Tibial nerve (tissue), 4 donors: ENCODE results near the gene LRSAM1. TPM values are rescaled to one million over a fixed set of nuclear protein-coding genes. Genes with fewer than 3 reads are reported as not detected.

Experiments
- DNase-seq, 2 donors: peaks; one replicate each; pipeline ENCODE4 v3.0.0-alpha.2; 2019; ENCODE audit warnings: low spot score in 2 of 2
- H3K27ac ChIP-seq, 4 donors: fragments of 200-600 bp; sonication (generic) in 3 of 4; one replicate each; pipeline ENCODE4 v1.5.1; 2017 to 2019; ENCODE audit warnings: mild to moderate bottlenecking in 1 of 4
- H3K27me3 ChIP-seq, 2 donors: fragments of 200-600 bp; sonication (generic) in 1 of 2; one replicate each; pipeline versions ENCODE4 v1.5.1 to v1.6.0; 2017 to 2019
- H3K36me3 ChIP-seq, 3 donors: fragments of 200-600 bp; sonication (generic); one replicate each; pipeline ENCODE4 v1.5.1; 2018 to 2019
- H3K4me1 ChIP-seq, 4 donors: fragments of 200-600 bp; sonication (generic) in 3 of 4; one replicate each; pipeline ENCODE4 v1.5.1; 2017 to 2019
- H3K4me3 ChIP-seq, 4 donors: fragments of 200-600 bp; sonication (generic) in 3 of 4; one replicate each; pipeline ENCODE4 v1.5.1; 2017 to 2019; ENCODE audit warnings: mild to moderate bottlenecking in 1 of 4, moderate library complexity in 1 of 4
- H3K9me3 ChIP-seq, 4 donors: fragments of 200-600 bp; sonication (generic) in 3 of 4; one replicate each; pipeline ENCODE4 v1.5.1; 2017 to 2019
- CTCF ChIP-seq, 5 experiments: fragments of 200-600 bp in 3 of 5; fragments of 450-650 bp in 2 of 5; sonication (generic) in 3 of 5; IDR thresholded peaks; one replicate each; pipeline ENCODE4 v1.5.1; 2016 to 2019; ENCODE audit warnings: antibody characterized with exemption in 5 of 5, mild to moderate bottlenecking in 3 of 5, moderate library complexity in 2 of 5
- EP300 ChIP-seq, 2 donors: sonication (generic); formaldehyde crosslinking; IDR thresholded peaks; one replicate each; pipeline ENCODE4 v1.6.1; 2017; ENCODE audit warnings: antibody characterized with exemption in 2 of 2, mild to moderate bottlenecking in 1 of 2
- POLR2A ChIP-seq, 2 donors: fragments of 450-650 bp; IDR thresholded peaks; one replicate each; pipeline ENCODE4 v1.6.1; 2017; ENCODE audit warnings: antibody characterized with exemption in 2 of 2, mild to moderate bottlenecking in 2 of 2, moderate library complexity in 2 of 2
- WGBS, 2 donors: methylation state at CpG; one replicate each; pipeline ENCODE4 v1.1.5; 2018; 5-methylcytosine and 5-hydroxymethylcytosine counted together
- total RNA-seq, 4 donors: library from RNA; depleted of rRNA; stranded (reverse); fragments of >200 nt; gene quantifications; one replicate each; pipeline ENCODE4 v1.1.0, GENCODE V29; 2016

The LRSAM1 gene
- total RNA-seq, 4 donors from 2014 or later, result 18.8 to 44.1 (median 28.3) TPM

GRCh38 chr9:127490535-127491230 lies 39.4 kb downstream of the LRSAM1 start:
- no peak for DNase-seq
- Histone ChIP-seq H3K4me1 (peaks cover 0 to 11% (median 0%) of the 10 kb centered on the region in 4 donors), H3K36me3 (peaks cover 0 to 96% (median 10%) of the 10 kb centered on the region in 3 donors), H3K27ac (no peak overlapping the region), H3K4me3 (no peak overlapping the region), H3K9me3 (no peaks in the 10 kb centered on the region), H3K27me3 (no peaks in the 10 kb centered on the region)
- TF ChIP-seq EP300 (IDR thresholded peaks at IDR 0.05) (no peak), CTCF (IDR thresholded peaks at IDR 0.05) (no peak), POLR2A (IDR thresholded peaks at IDR 0.05) (no peak)
- WGBS, 2 donors, result 76 to 85% methylated on average over 9 of the region's 9 CpGs

GRCh38 chr9:127491516-127491915 lies 40.2 kb downstream of the LRSAM1 start:
- H3K9me3 ChIP-seq, result no peaks in the 10 kb centered on the region
- H3K27ac ChIP-seq, result no peak overlapping the region
- no peak overlapping the region for H3K4me3 ChIP-seq
- no peaks in the 10 kb centered on the region for H3K27me3 ChIP-seq
- TF ChIP-seq POLR2A (IDR thresholded peaks at IDR 0.05) (no peak), EP300 (IDR thresholded peaks at IDR 0.05) (no peak), CTCF (IDR thresholded peaks at IDR 0.05) (no peak)
- DNase-seq, result no peak
- WGBS, 2 donors, result 84 to 87% methylated on average over 5 to 8 of the region's 10 CpGs
- peaks cover 0 to 11% (median 0%) of the 10 kb centered on the region in 4 donors for H3K4me1 ChIP-seq
- peaks cover 0 to 96% (median 3%) of the 10 kb centered on the region in 3 donors for H3K36me3 ChIP-seq

- H3K4me3 ChIP-seq, result no peak overlapping the region
- TF ChIP-seq EP300 (IDR thresholded peaks at IDR 0.05) (no peak), POLR2A (IDR thresholded peaks at IDR 0.05) (no peak), CTCF (IDR thresholded peaks at IDR 0.05) (no peak)
- DNase-seq, result no peak
- no peak overlapping the region for H3K27ac ChIP-seq
- no peaks in the 10 kb centered on the region for H3K27me3 ChIP-seq
- no peaks in the 10 kb centered on the region for H3K9me3 ChIP-seq
- peaks cover 0 to 96% (median 2%) of the 10 kb centered on the region in 3 donors for H3K36me3 ChIP-seq
- 71 to 82% methylated on average over 14 of the region's 14 CpGs for WGBS, 2 donors
- peaks cover 0 to 12% (median 0%) of the 10 kb centered on the region in 4 donors for H3K4me1 ChIP-seq
These were observed 41.3 kb downstream of the LRSAM1 start for GRCh38 chr9:127492616-127493015.

- TF ChIP-seq POLR2A (IDR thresholded peaks at IDR 0.05) (no peak), CTCF (IDR thresholded peaks at IDR 0.05) (no peak), EP300 (IDR thresholded peaks at IDR 0.05) (no peak)
- Histone ChIP-seq H3K4me3 (no peak overlapping the region), H3K27me3 (no peaks in the 10 kb centered on the region), H3K36me3 (peaks cover 0 to 98% (median 2%) of the 10 kb centered on the region in 3 donors), H3K4me1 (peaks cover 0 to 21% (median 0%) of the 10 kb centered on the region in 4 donors), H3K9me3 (no peaks in the 10 kb centered on the region), H3K27ac (no peak overlapping the region)
- WGBS, 2 donors, result 79 to 80% methylated on average over 20 to 21 of the region's 22 CpGs
- no peak for DNase-seq
These were observed 42.4 kb downstream of the LRSAM1 start for GRCh38 chr9:127493592-127494303.

GRCh38 chr9:127494304-127494702 lies 43.0 kb downstream of the LRSAM1 start:
- peaks cover 0 to 92% (median 2%) of the 10 kb centered on the region in 3 donors for H3K36me3 ChIP-seq
- no peak overlapping the region for H3K27ac ChIP-seq
- 80 to 86% methylated on average over 9 of the region's 9 CpGs for WGBS, 2 donors
- H3K9me3 ChIP-seq, result no peaks in the 10 kb centered on the region
- no peak for DNase-seq
- no peak overlapping the region for H3K4me3 ChIP-seq
- no peak for TF ChIP-seq POLR2A (IDR thresholded peaks at IDR 0.05)
- no peak for TF ChIP-seq CTCF (IDR thresholded peaks at IDR 0.05)
- no peak for TF ChIP-seq EP300 (IDR thresholded peaks at IDR 0.05)
- no peaks in the 10 kb centered on the region for H3K27me3 ChIP-seq
- peaks cover 0 to 21% (median 0%) of the 10 kb centered on the region in 4 donors for H3K4me1 ChIP-seq
